ENCODE data around the gene CDCP1.
A peak's percentile ranks its signal among the peaks of the same experiment; 100 is the strongest.
"Not testable (repeated sequence)": the region's sequence is repeated elsewhere in the genome, so short reads cannot be mapped to it uniquely, and the experiment has no call there.

Gene CDCP1

GRCh38 chr3:45152307-45152706, 6.1 kb upstream of the CDCP1 start:
- DNase-seq (ENCODE audit: low read depth), result no peak
- H3K4me3 ChIP-seq (ENCODE audit: low read depth, low read length), result no peak overlapping the region
- TF ChIP-seq CTCF (IDR thresholded peaks at IDR 0.05; ENCODE audit: insufficient read depth, low read depth, low read length, missing control alignments), result no peak

GRCh38 chr3:45151100-45151499, 4.9 kb upstream of the CDCP1 start:
- no peak for DNase-seq (ENCODE audit: low read depth)
- TF ChIP-seq CTCF (IDR thresholded peaks at IDR 0.05; ENCODE audit: insufficient read depth, low read depth, low read length, missing control alignments), result no peak
- H3K4me3 ChIP-seq (ENCODE audit: low read depth, low read length), result no peak overlapping the region

GRCh38 chr3:45148921-45149320, 2.7 kb upstream of the CDCP1 start:
- no peak overlapping the region for H3K4me3 ChIP-seq (ENCODE audit: low read depth, low read length)
- TF ChIP-seq CTCF (IDR thresholded peaks at IDR 0.05; ENCODE audit: insufficient read depth, low read depth, low read length, missing control alignments), result no peak
- no peak for DNase-seq (ENCODE audit: low read depth)

- H3K4me3 ChIP-seq (ENCODE audit: low read depth, low read length), result no peak overlapping the region
- no peak for TF ChIP-seq CTCF (IDR thresholded peaks at IDR 0.05; ENCODE audit: insufficient read depth, low read depth, low read length, missing control alignments)
- DNase-seq (ENCODE audit: low read depth), result no peak
Measured at GRCh38 chr3:45145223-45145622, 955 bp downstream of the CDCP1 start.

GRCh38 chr3:45143673-45144671, 2.2 kb downstream of the CDCP1 start:
- DNase-seq (ENCODE audit: low read depth), result peak; percentile 47
- TF ChIP-seq CTCF (IDR thresholded peaks at IDR 0.05; ENCODE audit: insufficient read depth, low read depth, low read length, missing control alignments), result no peak
- peak overlapping the region; percentile 3; the same call in 1 of the 2 replicates for H3K4me3 ChIP-seq (ENCODE audit: low read depth, low read length)

GRCh38 chr3:45140770-45141155, 5.4 kb downstream of the CDCP1 start:
- DNase-seq (ENCODE audit: low read depth), result not testable (repeated sequence)

GRCh38 chr3:45140141-45140769, 5.9 kb downstream of the CDCP1 start:
- no peak overlapping the region for H3K4me3 ChIP-seq (ENCODE audit: low read depth, low read length)
- TF ChIP-seq CTCF (IDR thresholded peaks at IDR 0.05; ENCODE audit: insufficient read depth, low read depth, low read length, missing control alignments), result no peak
- DNase-seq (ENCODE audit: low read depth), result no peak

More at GRCh38 chr3:45140770-45141155, 5.4 kb downstream of the CDCP1 start:
- H3K4me3 ChIP-seq (ENCODE audit: low read depth, low read length), result not testable (repeated sequence)
